NCI-H748 (cell line): ENCODE data around the gene RUBCNL.
"Not testable (repeated sequence)": the region's sequence is repeated elsewhere in the genome, so short reads cannot be mapped to it uniquely, and the experiment has no call there.

Experiments used
- DNase-seq: peaks from one replicate; lab custom pipeline; 2025; ENCODE audit not compliant: unreplicated experiment; lab: John Stamatoyannopoulos, UW

Gene RUBCNL

GRCh38 chr13:46377554-46377953 lies 9.5 kb downstream of the RUBCNL start:
- no peak for DNase-seq

GRCh38 chr13:46374710-46375109 lies 12.3 kb downstream of the RUBCNL start:
- DNase-seq: no peak

- DNase-seq: no peak
Measured at GRCh38 chr13:46373623-46374022, 13.4 kb downstream of the RUBCNL start.

- DNase-seq: not testable (repeated sequence)
Measured at GRCh38 chr13:46372938-46373337, 14.1 kb downstream of the RUBCNL start.

GRCh38 chr13:46372071-46372470 lies 15.0 kb downstream of the RUBCNL start:
- no peak for DNase-seq

- DNase-seq: no peak
Measured at GRCh38 chr13:46369506-46370277, 17.4 kb downstream of the RUBCNL start.

- DNase-seq: no peak
Measured at GRCh38 chr13:46367617-46368327, 19.3 kb downstream of the RUBCNL start.

- no peak for DNase-seq
Measured at GRCh38 chr13:46361276-46361934, 25.6 kb downstream of the RUBCNL start.

DNA sequence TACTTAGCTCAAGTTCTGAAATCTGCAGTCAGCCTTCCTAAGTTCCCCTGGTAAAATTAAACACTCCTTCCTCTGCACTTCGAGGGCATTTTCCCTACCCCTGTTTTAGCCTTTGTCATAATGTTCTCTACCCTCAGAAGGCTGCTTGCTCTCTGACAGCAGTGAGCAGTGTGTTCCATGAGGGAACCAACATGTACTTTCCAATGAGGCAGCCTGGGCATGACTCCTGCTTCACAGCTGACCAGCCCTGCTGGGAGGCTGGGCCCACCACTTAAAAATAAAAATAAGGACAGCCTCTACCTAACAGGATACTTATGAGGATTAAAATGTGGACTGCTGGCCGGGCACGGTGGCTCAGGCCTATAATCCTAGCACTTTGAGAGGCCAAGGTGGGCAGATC lies 26.4 kb downstream of the RUBCNL start:
- DNase-seq: no peak

- DNase-seq: no peak
Measured at GRCh38 chr13:46359714-46360113, 27.3 kb downstream of the RUBCNL start.

- no peak for DNase-seq
Measured at GRCh38 chr13:46355901-46356590, 31.0 kb downstream of the RUBCNL start.

DNA sequence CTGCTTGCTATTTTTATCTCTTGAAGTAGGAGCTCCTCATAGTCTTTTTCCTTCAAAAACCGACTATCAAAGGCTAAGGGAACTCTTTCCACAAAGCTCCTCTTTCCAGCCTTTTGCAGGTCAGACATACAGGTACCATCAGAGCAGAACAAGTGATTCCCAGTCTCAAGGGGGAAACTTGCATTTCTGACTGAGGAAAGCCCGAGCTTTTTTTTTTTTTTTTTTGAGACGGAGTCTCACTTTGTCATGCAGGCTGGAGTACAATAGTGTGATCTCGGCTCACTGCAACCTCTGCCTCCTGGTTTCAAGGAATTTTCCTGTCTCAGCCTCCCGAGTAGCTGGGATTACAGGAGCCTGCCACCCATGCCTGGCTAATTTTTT lies 32.0 kb downstream of the RUBCNL start:
- DNase-seq: no peak

GRCh38 chr13:46354156-46355087 lies 32.6 kb downstream of the RUBCNL start:
- no peak for DNase-seq

DNA sequence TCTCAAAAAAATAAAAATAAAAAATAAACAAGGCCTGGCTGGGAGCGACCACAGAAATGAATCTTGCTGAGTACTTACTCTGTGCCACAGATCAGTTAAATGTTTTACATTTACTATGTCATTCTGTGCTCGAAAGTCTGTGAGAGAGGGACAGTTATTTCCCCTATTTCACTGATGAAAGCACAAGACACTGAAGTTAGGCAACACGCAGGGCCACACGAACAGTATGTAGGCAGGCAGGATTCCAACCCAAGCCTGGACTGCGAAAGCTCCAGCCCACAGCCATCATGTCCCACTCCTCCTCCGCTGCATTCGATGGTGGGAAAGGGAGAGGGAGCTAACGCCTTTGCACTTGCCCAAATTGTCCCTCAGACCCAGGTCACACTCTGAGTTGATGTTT lies 34.2 kb downstream of the RUBCNL start:
- no peak for DNase-seq

- DNase-seq: no peak
Measured at GRCh38 chr13:46350003-46350402, 37.0 kb downstream of the RUBCNL start.

- DNase-seq: no peak
Measured at GRCh38 chr13:46348961-46349360, 38.1 kb downstream of the RUBCNL start.

GRCh38 chr13:46347277-46347676 lies 39.8 kb downstream of the RUBCNL start:
- no peak for DNase-seq

GRCh38 chr13:46345866-46346265 lies 41.2 kb downstream of the RUBCNL start:
- no peak for DNase-seq

DNA sequence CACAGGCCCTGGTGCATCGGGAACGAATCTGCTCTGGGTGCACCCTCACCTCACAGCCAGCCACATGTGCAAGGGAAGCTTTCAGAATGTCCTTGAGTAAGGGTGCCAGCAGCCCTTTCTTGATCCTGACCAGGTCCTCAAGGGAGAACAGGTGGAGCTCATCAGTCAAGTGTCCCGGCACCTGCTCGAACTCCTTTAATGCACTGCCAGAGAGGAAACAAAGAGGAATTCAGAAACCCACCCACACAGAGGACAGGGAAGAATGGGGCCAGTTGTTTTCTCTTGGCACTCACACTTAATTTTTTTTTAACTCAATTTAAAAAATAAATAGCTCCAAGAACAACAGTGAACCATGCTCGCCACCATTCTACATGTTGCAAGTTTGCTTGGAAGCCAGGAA lies 41.7 kb downstream of the RUBCNL start:
- DNase-seq: no peak

DNA sequence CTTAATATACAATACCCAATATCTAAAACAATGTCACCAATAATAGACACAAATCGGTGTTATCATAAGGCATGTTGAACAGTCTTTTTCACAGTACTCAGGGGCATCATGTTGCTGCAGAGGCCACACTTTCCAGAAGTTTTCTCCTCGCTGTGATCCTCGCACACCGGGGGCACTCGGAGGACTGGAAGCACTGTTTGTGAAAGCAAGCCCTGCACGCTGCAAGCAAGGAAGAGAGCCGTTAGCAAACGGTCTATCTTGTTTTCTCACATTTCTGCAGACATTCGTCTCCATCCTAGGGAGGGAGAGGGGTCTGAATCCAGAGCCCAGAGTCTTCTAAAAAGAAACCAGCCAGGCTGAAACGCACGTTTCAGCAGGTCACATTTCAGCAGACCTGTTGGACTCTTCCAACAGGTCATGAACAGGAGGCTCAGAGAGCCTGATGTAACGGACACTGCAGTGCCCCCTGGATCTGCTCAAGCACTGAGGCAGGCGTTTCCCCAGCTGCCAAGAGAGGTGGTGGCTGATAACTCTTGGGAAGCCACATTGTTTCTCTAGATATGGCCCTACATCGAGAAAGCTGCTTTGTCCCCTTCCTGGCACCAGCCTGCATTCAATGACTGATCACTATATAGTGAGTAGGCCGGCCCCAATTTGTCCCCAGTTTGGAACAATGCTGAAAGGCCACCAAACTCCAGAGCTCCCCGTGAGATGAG lies 43.6 kb downstream of the RUBCNL start:
- no peak for DNase-seq
